GM12801 (cell line): ENCODE data around the gene IL22RA1.

Experiments used
- TF ChIP-seq, protein P1 (sequence below): IDR thresholded peaks from one replicate; pipeline ENCODE4 v1.5.1; 2011; ENCODE audit warnings: control low read depth; ENCODE audit not compliant: insufficient read length; ENCODE audit errors: extremely low read depth

Gene IL22RA1

DNA sequence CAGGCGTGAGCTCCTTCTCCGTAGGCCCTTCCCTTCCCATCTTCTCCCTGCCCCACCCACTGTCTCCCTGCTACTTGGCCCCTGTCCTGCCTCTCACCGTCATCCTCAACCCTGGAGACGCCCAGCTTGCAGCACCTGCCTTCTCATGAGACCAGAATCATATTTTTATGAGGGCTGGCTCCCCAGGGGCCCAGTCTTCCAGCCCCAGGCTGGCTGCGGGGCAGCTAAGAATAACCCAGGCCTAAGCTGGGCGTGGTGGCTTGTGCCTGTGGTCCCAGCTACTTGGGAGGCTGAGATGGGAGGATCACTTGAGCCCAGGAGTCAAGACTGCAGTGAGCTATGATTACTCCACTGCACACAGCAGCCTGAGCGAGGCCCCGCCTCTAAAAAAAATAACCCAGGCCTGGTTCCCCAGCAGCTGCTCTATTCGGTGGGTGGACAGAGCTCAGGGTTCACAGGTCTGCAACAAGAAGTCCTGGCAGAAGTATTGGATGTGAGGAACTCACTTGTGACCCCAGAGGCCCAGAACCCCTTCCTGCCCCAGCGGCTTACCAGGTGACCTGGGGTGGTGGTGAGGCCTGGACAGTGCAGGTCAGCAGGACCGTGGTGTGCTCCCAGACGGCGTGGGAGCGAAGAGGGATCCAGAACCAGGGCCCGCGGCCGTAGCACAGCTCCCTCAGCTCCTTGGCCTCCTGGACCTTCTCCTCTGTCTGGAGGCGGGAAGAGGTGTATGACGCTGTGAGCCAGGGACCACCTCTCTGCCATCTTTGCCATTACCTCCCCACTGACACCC lies 37.4 kb downstream of the IL22RA1 start:
- TF ChIP-seq, protein P1, sequence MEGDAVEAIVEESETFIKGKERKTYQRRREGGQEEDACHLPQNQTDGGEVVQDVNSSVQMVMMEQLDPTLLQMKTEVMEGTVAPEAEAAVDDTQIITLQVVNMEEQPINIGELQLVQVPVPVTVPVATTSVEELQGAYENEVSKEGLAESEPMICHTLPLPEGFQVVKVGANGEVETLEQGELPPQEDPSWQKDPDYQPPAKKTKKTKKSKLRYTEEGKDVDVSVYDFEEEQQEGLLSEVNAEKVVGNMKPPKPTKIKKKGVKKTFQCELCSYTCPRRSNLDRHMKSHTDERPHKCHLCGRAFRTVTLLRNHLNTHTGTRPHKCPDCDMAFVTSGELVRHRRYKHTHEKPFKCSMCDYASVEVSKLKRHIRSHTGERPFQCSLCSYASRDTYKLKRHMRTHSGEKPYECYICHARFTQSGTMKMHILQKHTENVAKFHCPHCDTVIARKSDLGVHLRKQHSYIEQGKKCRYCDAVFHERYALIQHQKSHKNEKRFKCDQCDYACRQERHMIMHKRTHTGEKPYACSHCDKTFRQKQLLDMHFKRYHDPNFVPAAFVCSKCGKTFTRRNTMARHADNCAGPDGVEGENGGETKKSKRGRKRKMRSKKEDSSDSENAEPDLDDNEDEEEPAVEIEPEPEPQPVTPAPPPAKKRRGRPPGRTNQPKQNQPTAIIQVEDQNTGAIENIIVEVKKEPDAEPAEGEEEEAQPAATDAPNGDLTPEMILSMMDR = no peak

DNA sequence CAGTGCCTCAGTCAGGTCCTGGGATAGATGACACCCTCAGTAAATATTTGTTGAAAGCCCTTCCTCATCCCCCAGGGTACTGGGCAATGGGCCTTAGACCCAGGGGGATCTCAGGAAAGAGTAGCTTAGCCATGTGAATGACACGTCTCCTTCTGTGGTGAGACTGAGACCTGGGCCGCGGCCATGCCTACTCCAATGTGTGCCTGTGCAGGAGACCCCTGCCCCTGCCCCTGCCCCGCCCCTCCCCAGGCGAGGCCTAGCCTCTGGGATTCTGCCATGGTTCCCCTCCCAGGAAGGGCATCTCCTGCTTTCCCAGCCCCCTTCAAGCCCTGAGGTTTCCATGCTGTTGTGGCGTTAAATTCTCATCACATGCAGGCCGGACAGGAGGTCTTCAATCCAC lies 38.1 kb downstream of the IL22RA1 start:
- TF ChIP-seq, protein P1 = no peak

DNA sequence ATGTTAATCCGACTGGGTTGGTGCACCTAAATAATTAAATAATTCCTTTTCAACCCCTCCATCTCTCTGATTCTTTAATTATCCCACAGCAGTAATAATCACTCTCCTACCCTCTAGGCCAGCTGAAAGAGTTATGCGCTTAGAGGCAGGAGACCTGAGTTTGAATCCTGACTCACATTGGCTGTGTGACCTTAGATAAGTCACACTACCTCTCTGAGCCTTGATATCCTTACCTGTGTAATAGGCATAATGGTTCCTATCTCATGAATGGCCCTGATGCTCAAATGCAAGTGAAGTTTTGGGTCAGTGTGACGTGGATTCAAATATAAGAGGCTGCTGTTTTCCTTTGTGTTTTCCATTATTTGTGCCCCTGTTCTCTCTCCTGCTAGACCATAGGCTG lies 39.1 kb downstream of the IL22RA1 start:
- TF ChIP-seq, protein P1 = no peak

DNA sequence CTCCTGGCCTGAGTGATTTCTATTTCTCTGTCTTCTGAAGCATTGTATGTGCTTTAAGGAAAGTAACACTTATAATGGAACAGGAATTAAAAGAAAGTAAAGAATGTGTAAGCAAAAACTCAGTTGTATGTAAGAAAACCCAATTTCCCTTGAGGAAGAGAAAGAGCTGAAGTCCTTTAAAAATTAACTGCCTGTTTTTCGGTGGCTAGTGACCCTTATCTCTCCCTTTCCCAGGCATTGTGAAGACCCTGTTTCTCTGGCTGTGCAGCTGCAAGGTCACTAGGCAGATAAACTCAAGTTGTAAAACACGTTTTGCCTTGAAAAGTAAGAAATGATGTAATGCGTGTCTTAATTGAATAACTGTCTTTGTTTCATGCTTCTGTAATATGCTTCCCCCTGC lies 39.5 kb downstream of the IL22RA1 start:
- TF ChIP-seq, protein P1 = no peak

DNA sequence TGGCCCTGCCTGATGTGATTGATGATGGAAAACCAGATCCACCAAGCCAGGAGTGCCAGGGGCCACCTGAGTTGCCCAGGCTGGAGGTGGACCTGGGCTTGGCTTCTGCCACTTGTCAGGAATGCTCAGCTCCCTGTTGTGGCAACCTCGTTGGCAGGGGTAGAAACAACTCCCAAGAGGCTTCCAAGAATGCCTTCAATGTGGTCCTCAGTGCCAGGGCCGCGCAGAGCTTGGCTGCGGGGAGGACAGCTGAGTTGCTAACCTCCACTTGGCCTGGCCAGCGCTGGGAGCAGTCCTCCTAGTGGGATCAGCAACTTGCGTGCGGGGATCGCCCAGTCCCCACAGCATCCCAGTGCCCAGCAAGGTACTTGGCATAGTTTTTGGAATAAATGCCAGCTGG lies 40.0 kb downstream of the IL22RA1 start:
- TF ChIP-seq, protein P1 = no peak

DNA sequence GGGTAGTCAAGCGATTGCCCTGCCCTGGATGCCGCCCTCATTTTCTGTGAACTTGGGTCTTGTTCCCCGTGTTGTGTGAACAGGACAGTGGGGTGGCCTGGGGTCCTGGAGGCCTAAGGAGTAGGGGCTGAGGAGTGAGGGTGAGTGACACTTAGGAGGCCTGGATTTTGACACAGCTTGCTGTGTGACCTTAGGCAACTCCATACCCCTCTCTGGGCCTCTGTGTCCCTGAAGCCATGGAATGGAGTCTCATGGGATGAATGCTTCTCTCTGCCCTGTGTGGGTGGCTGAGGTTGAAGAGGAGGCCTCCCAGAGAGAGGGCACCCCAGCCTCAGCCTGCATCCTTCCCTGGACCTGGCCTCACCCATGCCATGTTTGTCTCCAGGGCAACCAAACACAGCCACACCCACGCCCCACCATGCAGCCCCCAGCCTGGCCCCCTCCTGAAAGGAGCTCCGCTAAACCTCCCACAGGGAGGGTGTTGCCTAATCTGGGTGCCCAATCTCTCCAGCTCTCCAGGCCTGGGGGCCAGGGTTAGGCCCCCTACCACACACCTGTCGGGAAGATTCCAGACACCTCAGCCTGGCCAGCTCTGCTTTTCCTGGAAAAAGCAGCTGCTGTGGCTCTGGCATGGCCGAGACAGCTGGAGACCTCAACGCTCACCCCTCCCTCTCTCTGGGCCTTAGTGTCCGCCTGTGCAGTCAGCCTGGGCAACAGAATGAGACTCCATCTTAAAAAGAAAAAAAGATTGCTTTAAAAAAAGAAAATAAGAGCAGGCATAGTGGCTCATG lies 40.9 kb downstream of the IL22RA1 start:
- TF ChIP-seq, protein P1 = no peak

DNA sequence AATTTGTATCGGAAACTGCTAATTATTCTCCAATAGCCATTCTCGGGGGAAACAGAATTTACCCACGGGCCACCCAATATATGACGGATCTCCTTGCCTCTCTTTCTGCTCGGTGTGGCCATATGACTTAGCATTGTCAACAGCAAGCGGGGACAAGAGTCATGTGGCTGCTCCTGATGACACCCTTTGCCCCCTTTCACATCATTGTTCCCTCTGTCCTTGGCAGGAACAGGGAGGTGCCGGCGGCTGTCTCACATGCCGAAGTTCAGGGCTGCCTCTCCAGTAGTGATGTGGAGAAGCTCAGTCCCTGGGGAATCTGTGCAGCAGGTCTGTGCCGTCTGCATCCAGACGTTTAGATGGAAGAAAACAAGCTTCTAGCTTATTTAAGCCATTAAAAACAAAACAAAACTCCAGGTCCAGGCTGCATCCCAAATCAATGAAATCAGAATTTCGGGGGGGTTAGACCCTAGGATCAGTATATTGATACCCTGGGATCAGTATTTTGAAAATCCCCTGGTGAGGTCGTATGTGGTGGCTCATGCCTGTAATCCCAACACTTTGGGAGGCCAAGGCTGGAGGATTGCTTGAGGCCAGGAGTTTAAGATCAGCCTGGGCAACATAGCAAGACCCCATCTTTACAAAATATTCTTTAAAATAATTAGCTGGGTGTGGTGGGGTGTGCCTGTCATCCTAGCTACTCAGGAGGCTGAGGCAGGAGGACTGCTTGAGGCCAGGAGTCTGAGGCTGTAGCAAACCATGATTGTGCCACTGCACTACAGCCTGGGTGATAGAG lies 41.8 kb downstream of the IL22RA1 start:
- TF ChIP-seq, protein P1 = no peak
